Hematopoietic multipotent progenitor cell treated with erythropoietin and hydrocortisone succinate and interleukin-3 and kit ligand, for 17 days (in vitro differentiated cells): ENCODE measurements around the gene CD86.

Experiments used
- DNase-seq: peaks from one replicate; pipeline ENCODE4 v3.0.0-alpha.2; 2015; ENCODE audit warnings: low spot score

Gene CD86

DNA sequence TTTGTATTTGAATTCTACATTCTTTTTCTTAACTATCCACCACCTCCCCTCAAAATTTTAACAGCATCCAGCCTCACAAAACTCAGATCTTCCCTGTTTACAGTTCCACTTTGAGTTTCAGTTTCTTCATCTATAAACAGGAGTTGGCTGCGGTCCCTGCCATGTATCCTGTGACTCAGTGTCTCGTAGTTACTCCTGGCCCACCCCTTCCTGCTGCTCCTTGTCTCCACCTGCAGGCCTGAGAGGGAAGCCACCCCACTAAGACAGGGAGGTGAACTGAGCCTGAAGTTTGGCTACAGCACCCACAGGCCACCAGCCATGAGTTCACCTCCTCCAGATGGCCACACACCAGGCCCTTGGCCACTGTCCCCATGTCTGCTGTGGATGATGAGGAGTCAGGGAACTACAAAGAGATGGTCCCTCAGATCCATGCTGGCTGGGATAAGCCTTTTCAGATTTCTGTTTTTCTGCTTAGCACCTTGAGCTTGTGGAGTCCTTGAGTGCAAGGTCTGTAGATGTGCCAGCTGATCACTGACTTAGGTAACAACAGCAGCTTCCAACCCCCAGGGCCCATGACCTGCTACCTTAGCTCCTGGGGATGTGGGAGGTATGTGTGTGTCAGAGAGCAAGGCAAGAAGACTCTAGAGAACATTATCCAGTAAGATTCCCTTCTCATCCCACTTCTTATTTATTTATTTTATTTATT lies 37.5 kb downstream of the CD86 start:
- peak; percentile 8 for DNase-seq

DNA sequence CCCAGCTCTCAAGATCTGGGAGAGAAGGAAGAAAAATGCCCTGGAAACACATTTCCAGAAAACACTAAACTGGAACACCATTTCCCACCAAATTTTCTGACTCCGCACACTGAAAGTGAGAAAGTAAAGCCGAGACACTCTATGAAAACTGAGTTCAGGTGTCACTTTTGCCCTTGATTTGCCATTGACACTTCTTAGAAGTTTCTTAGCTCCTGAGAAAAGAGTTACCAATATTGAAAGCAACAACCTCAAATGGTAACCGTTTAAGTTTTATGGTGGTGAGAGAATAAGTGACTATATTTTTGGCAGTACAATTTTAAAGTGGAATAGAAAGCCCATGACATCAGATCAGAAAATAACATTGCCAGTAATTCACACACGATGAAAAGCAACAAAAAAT lies 39.0 kb downstream of the CD86 start:
- no peak for DNase-seq

DNA sequence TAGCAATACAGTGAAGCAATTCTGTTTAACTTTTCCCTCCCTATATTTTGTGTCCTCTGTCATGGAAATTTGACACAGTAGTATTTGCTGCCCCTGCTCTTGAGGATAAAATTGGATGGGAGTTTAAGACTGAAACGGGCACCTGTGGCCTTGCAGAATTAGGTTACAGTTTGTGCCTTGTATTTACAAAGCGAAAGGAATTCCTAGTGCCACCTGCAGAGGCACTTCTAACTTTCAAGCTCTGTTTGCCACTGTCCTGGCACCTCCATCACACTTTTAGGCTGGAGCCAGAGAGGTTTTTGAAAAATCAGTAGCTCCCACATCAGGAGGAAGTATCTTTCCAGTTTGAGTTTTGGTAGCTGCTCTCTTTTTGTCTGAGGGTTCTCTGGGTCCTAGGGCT lies 39.5 kb downstream of the CD86 start:
- no peak for DNase-seq

GRCh38 chr3:122097141-122097540 lies 42.0 kb downstream of the CD86 start:
- DNase-seq = no peak

- no peak for DNase-seq
These were observed 43.4 kb downstream of the CD86 start for GRCh38 chr3:122098611-122099010.

GRCh38 chr3:122099255-122099654 lies 44.1 kb downstream of the CD86 start:
- no peak for DNase-seq

DNA sequence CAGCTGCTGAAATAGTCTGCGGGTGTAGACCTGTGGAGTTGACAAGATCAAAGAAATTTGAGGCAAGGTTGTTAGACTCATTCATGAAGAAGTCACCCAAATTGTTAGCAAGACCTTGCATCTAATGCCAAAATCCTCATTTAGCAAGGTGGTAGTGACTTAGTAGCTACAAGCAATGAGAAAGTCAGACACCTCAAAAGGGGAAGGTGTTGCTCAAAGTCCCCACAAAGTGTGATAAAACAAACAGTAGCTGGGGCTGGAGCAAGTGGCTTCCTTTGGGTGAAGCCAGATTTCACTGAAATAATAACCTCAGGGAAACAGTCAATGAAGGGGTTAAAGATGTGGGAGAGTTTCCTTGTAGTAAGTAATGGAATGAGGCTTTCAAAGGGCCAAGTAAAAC lies 44.9 kb downstream of the CD86 start:
- DNase-seq = no peak

DNA sequence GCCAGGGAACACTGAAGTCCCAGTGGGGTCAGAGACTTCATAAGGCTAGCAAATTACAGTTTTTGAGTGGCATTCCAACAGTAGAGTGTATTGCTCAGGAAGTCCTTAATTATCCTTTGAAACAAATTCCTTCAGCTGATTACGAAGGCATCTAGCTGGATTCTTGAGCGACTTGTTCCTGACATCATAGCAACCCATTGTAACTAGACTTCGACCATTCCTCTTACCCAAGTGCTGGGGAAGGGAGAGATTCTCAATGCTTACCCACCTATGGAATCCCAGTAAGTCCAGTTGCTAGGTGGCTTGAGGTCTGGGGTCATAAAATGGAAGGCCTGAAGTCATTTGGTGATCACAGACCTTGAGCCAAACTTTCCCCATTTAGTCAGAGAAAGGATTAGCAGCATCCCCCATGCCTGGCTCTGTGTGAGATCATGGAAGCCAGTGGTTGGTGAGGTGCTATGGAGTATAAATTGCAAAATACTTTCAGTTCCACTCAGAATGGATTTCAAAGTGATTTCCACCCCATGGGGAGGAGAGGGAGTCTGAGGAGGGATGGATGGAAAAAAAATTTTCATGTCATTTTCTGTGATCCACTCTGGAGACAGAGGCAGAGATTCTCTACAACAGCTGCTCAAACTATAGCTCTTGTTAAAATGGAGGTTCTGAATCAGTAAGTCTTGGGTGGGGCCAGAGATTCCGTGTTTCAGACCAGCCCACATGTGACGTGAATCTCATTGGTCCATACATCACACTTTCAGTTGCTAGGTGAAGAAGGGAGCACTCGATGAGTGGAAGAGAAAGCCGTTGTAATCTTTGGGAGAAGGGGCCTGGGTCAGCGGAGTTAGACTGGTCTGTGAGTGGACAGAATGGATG lies 45.7 kb downstream of the CD86 start:
- no peak for DNase-seq

DNA sequence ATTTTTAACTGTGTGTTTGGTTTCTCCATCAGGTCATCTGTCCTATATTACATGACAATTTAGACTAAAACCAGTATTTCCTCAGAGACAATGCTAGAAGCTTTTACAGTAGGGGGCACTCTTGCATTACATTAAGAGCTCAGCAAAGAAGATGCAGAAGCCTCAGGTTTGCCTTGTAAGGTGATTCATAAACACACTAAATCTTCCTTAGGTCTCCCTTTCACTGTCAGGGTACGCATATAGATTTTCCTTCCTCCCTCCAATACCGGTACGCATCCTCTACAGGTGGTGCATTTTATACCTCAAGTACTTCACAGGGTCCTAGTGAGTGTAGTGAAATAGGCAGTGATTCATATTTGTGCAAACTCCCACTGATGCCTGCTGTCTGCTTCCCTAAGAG lies 46.5 kb downstream of the CD86 start:
- peak; percentile 21 for DNase-seq

GRCh38 chr3:122102191-122102935 lies 47.2 kb downstream of the CD86 start:
- DNase-seq = no peak

DNA sequence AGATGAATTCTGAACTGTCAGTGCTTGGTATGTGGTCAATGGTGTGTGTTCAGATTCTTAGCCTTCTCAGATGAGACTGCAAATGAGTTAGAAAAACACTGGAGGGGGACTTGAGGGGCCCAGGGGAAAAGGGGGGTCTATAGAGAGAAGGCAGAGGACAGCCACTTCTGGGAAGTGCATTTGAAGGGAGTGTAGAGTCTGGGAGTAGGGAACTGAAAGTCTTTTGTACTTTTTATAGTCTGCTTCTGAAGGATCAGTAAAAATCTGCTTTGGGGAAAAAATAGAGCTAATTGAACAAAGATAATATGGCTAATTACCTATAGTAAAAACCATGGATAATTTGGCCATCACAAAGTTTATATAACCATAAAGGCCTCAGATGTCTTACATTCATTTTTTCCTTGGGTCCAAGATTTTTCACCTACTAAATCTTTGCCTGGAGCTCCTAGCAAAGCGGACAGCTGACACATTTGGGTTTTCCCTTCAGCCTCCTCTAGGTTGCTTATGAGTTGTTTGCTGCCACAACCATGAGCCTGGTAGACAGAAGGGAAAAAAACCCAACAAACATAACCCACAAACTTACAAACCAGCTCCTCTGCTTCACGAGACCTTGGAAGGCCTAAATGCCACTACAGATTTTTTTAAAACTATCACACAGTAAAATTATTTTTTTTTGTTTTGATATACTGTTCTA lies 48.8 kb downstream of the CD86 start:
- DNase-seq = no peak

- no peak for DNase-seq
These were observed 49.5 kb downstream of the CD86 start for GRCh38 chr3:122104515-122105194.

GRCh38 chr3:122105626-122106025 lies 50.5 kb downstream of the CD86 start:
- DNase-seq = no peak

- DNase-seq = no peak
These were observed 52.0 kb downstream of the CD86 start for GRCh38 chr3:122107171-122107570.

- no peak for DNase-seq
These were observed 56.8 kb downstream of the CD86 start for GRCh38 chr3:122111974-122112373.

DNA sequence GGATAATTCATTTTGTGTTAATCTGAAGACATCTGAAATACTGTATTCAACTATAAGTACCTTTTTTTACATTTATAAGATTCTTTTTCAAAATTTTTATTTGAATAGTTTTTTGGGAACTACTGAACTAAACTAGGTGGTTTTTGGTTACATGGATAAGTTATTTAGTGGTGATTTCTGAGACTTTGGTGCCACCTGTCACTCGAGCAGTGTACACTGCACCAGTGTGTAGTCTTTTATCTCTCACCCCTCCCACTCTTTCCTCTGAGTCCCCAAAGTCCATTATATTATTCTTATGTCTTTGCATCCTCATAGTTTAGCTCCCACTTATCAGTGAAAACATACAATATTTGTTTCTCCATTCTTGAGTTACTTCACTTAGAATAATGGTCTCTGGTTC lies 57.6 kb downstream of the CD86 start:
- DNase-seq = no peak

GRCh38 chr3:122123850-122124249 lies 68.7 kb downstream of the CD86 start:
- no peak for DNase-seq

DNA sequence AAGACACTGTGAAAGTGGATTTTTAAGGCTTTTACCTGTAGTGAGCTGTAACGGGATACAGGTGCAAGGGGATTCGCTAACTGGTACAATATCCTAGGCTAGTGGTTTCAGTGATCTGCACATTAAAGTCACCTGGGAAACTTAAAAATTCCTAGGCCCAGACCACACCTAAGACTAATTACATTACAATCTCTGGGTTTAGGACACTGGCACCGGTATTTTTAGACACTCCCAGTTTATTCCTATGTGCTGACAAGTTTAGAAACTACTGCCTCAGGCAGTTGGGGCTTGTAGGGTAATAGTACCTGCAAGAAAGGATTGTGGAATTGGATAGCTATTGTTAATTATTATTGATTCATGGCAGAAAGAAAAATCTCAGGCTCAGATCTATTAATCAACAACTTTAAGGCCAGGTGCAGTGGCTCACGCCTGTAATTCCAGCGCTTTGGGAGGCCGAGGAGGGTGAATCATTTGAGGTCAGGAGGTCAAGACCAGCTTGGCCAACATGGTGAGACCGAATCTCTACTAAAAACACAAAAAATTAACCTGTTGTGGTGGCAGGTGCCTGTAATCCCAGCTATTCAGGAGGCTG lies 77.9 kb downstream of the CD86 start:
- no peak for DNase-seq

GRCh38 chr3:122146466-122146865 lies 91.3 kb downstream of the CD86 start:
- DNase-seq = no peak

DNA sequence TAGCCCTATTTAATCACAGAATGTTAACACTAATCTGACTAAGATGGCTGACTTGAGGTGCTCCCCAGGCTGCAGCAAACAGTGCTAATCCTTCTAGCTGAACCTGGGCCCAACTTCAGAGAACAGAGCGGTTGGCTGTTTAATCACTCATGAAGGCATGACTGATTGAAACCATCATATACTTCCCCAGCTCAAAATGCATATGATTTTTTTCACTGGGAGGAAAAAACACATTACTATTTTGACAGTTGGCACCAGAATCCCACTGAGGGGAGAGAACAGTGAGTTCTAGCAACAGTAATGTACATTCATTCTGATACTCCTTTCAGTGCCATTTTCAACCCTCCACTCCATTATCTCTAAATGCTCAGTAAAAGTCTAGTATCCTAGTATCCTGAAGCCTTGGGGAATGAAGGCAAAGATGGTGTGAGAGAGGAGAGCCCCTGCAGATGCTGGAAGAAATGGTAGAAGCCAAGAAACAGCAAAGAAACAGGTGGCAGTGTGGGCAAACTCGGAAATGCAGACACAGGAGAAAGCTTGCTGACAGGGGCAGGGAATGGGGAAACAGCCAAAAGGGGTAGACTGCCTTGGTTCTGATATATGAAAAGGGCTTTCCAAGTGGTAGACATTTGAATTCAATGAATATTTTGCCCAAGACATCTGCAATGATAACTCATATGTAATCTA lies 93.9 kb downstream of the CD86 start:
- no peak for DNase-seq

DNA sequence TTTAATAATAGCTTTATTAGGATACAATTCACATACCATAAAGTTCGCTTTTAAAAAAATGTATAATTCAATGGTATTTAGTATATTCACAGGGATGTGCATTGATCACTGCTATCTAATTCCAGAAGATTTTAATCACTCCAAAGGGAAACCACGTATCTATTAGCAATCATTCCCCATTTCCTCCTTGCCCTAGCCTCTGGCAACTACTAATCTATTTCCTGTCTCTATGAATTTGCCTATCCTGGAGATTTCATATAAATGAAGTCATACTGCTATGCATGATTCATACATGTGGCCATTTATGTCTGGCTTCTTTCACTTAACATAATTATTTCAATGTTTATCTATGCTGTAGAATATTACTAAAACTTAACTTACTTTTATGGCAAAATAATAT lies 96.3 kb downstream of the CD86 start:
- no peak for DNase-seq
